D721Med (cell line): ENCODE results near the gene AP3S2.
"Not testable (repeated sequence)": the region's sequence is repeated elsewhere in the genome, so short reads cannot be mapped to it uniquely, and the experiment has no call there.

Experiments used
- DNase-seq: peaks from one replicate; pipeline ENCODE4 v3.0.0; 2011; ENCODE audit warnings: low spot score; ENCODE audit not compliant: insufficient read length
- FAIRE-seq: peaks from 2 replicates; lab custom pipeline; 2011; peaks lifted over from hg19 to GRCh38; lab: Jason Lieb, UNC
- TF ChIP-seq, protein P1 (sequence below): IDR thresholded peaks from 2 replicates; pipeline ENCODE4 v1.5.1; 2012; ENCODE audit warnings: mild to moderate bottlenecking, control low read depth; ENCODE audit not compliant: insufficient read depth; ENCODE audit errors: missing control alignments

AP3S2 gene

GRCh38 chr15:89893696-89894447 is at the start of gene AP3S2:
Gene AP3S2, minus strand, starts transcription at chr15:89893994. Its CDS starts 45 bp downstream, at chr15:89893949.
- TF ChIP-seq, protein P1, sequence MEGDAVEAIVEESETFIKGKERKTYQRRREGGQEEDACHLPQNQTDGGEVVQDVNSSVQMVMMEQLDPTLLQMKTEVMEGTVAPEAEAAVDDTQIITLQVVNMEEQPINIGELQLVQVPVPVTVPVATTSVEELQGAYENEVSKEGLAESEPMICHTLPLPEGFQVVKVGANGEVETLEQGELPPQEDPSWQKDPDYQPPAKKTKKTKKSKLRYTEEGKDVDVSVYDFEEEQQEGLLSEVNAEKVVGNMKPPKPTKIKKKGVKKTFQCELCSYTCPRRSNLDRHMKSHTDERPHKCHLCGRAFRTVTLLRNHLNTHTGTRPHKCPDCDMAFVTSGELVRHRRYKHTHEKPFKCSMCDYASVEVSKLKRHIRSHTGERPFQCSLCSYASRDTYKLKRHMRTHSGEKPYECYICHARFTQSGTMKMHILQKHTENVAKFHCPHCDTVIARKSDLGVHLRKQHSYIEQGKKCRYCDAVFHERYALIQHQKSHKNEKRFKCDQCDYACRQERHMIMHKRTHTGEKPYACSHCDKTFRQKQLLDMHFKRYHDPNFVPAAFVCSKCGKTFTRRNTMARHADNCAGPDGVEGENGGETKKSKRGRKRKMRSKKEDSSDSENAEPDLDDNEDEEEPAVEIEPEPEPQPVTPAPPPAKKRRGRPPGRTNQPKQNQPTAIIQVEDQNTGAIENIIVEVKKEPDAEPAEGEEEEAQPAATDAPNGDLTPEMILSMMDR = no peak
- FAIRE-seq (no peak), DNase-seq (peak; percentile 54)

DNA sequence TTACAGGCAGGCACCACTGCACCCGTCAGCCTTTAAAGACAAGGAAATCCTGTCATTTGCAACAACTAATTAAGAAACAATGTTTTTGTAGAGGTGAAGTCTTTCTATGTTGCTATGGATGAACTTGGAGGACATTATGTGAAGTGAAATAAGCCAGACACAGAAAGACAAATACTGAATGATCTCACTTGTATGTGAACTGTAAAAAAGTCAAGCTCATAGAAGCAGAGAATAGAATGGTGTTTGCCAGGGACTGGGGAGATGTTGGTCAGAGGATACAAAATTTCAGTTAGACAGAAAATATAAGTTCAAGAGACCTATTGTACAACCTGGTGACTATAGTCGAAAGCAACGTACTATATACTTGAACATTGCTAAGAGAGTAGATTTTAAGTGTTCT is 46.1 kb upstream of the AP3S2 start:
- TF ChIP-seq, protein P1 = no peak

GRCh38 chr15:89939377-89939776 is 45.6 kb upstream of the AP3S2 start:
- not testable (repeated sequence) for FAIRE-seq

More for the DNA sequence above, 46.1 kb upstream of the AP3S2 start:
- DNase-seq (no peak), FAIRE-seq (no peak)

GRCh38 chr15:89937365-89938350 is 43.9 kb upstream of the AP3S2 start:
- DNase-seq = no peak
- FAIRE-seq = no peak
- TF ChIP-seq, protein P1 = no peak

More at GRCh38 chr15:89939377-89939776, 45.6 kb upstream of the AP3S2 start:
- not testable (repeated sequence) for DNase-seq

DNA sequence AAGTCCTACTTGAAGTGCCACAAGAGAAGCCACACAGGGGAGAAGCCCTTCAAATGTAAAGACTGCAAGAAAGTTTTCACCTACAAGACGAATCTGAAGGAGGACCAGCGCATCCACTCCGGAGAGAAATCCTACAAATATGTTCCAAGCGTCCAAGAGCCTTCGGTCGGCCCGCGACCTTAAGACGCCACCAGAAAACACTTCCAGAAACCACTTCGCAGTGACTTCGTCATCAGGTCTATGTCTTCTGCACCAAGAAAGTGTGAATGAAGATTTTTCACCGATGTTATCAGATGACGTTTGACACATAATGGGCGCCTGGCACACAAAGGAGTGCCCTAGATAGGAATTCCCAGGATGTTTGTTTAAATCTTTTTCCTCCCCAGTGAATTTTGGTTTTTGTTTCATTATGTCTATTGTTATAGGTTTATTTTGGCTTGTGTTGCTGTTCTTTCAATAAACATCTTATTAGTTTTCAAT is 43.0 kb upstream of the AP3S2 start:
- FAIRE-seq = no peak
- DNase-seq = no peak

GRCh38 chr15:89936051-89936785 is 42.4 kb upstream of the AP3S2 start:
- DNase-seq (no peak), FAIRE-seq (no peak)
- TF ChIP-seq, protein P1 = no peak

More for the DNA sequence above, 43.0 kb upstream of the AP3S2 start:
- TF ChIP-seq, protein P1 = no peak

DNA sequence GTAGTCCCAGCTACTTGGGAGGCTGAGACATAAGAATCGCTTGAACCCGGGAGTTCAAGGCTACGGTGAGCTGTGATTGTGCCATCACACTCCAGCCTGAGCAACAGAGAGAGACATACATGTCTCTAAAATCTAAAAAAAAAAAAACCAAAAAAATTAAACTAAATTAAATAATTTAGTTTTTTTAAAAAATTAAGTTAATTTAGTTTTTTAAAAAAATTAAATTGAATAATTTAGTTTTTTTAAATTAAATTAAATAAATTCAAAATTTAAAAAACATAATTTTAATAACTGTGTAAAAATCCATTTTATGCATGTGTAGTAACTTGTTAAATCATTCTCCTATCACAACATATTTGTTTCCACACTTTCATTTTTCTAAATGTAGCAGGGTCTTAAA is 39.1 kb upstream of the AP3S2 start:
- TF ChIP-seq, protein P1 = no peak
- FAIRE-seq (no peak), DNase-seq (no peak)
